Hair follicular keratinocyte (primary cell): ENCODE measurements around the gene HILPDA. TPM values are rescaled to one million over a fixed set of nuclear protein-coding genes. Genes with fewer than 3 reads are reported as not detected.

Experiments used
- total RNA-seq: library from RNA; depleted of rRNA; stranded (reverse); fragments of >200 nt; gene quantifications from 2 replicates; pipeline ENCODE4 v1.2.3, GENCODE V29; 2015

Gene HILPDA, protein sequence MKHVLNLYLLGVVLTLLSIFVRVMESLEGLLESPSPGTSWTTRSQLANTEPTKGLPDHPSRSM
- total RNA-seq, result 10.1 and 11.9 TPM in 2 replicates

GRCh38 chr7:128455543-128456254 lies at the start of gene HILPDA:
Gene HILPDA (plus strand): TSS chr7:128455878. CDS start chr7:128457269, 1,391 bp downstream.

DNA sequence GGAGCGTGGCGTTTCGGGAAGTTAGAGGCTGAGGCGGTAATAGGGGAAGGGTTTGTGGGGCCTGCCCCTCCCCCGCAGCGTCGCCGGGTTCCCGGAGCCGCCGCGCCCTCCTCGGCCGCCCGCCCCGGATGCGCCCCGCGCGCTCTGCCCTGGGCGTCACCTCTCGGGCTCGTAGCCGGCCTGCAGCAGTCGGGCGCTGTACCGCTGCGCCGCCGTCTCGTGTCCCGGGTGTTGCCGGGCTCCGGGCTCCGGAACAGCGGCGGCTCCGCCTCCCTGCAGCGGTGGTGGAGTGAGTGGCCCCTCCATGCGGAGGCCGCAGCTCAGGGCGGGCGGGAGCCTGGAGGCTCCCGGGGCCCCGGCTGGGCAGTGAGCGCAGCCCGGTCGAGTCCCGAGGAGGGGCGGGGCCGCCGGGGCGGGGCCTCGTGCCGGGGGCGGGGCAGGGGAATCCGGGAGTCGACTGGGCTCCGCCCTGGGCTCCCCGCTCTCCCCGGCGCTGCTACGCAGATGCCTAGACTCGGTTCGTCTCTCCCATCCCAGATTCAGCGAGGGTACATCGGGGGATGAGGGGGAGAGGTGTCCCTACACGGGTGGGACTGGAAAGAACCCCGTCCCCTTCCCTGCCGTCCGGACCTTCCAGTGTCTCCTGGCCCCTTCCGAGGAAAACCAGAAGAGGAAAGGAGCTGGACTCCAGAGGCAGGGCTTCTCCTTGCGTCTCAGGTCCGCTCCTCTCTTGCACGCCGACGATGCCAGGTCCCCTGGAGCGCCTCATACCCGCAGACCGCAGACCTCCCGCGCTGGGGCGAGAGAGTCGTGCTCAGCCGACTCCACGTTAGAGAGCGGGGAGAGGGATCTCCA lies 45.9 kb upstream of the HILPDA start, which contains the start of gene IMPDH1:
TSS of gene IMPDH1 (minus strand) at position 387 of the 855 bp plus-strand sequence. CDS start at position 306, 81 bp downstream.

DNA sequence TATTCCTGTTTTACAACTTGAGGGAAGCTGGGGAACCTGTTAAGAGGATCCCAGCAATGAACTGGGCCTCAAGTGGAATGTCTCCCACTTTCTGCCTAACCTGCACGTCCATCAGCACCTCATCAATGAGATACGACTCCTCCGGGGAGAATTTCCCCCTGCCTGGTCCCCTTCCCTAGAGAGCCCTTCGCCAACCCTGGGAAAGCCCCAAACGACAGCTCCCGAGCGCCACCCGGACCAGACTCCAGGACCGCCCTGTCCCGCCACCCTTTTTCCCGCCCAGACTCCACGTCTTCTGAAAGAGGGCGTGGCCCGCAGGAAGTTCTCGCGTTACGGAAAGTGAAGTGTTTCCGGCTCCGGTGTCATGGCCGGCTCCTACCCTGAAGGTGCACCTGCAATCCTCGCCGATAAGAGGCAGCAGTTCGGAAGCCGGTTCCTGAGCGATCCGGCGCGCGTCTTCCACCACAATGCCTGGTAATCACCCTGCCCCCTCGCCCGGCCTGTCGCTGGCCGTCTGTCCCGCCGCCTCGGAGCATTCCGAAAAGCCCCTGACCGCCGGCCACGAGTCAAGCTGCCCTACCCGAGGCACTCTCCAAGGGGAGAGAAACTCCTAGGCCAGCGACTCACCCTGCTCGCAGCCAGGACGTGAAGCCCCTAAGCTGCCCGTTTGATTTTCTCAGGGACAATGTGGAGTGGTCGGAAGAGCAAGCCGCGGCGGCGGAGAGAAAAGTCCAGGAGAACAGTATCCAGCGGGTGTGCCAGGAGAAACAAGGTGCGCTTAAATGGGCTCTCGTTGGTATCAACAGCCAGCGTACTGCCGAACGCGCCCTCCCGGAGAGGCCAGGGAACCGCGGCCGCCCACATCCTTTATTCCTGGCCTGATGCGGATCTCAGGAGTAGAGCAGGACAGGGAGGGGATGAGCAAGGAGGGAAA lies 21.0 kb downstream of the HILPDA start, which contains the start of gene METTL2B:
TSS of gene METTL2B (plus strand) at position 347 of the 934 bp plus-strand sequence. CDS start at position 365, 18 bp downstream.

Other genes starting within 250 kb of the HILPDA start
- gene LEP, start 214.6 kb upstream of the HILPDA start, total RNA-seq, result 0.04 and 0.23 TPM in 2 replicates
- 13.1 and 31.8 TPM in 2 replicates for gene RBM28, start 112.0 kb upstream of the HILPDA start, total RNA-seq
- gene PRRT4, start 94.2 kb upstream of the HILPDA start, total RNA-seq, result 1.3 and 3.6 TPM in 2 replicates
- gene IMPDH1, start 45.9 kb upstream of the HILPDA start, total RNA-seq, result 116 and 133 TPM in 2 replicates
- gene METTL2B, start 20.9 kb downstream of the HILPDA start, total RNA-seq, result 34.8 and 38.0 TPM in 2 replicates
- gene GARIN1A, start 216.4 kb downstream of the HILPDA start, total RNA-seq, result not detected in 2 replicates